HepG2 (cell line): ENCODE measurements around the gene YAP1. TPM values are rescaled to one million over a fixed set of nuclear protein-coding genes. Genes with fewer than 3 reads are reported as not detected.
A peak's percentile ranks its signal among the peaks of the same experiment; 100 is the strongest.

ENCODE experiments used
- ATAC-seq: fragments of 200-7000 bp; cut with Tn5 transposase; 3 replicates; pipeline ENCODE4 v1.9.1; 2020; ENCODE audit warnings: mild to moderate bottlenecking, moderate library complexity
- BruUV-seq: library from RNA; stranded (reverse); fragments of 400-500 nt; replicated peaks from 2 replicates; lab custom pipeline; 2021; lab: Mats Ljungman, UMichigan
- CTCF ChIA-PET: fragments of 300-600 bp; formaldehyde crosslinking; extraction: SDS; loops from one replicate; lab custom pipeline; 2021; ENCODE audit warnings: low total read pairs, inconsistent platforms, low intra/inter-chr PET ratio; lab: Yijun Ruan, JAX
- POLR2A ChIA-PET: fragments of 350-600 bp; sonication (Branson Sonifier 250); formaldehyde crosslinking; loops from one replicate; lab custom pipeline; 2020; ENCODE audit warnings: antibody characterized with exemption, inconsistent platforms; lab: Yijun Ruan, JAX
- DNase-seq: peaks from one replicate; pipeline ENCODE4 v3.0.0-alpha.2; 2015; ENCODE audit warnings: low spot score
- FAIRE-seq: peaks from 3 replicates; lab custom pipeline; 2011; peaks lifted over from hg19 to GRCh38; lab: Jason Lieb, UNC
- H2AFZ ChIP-seq: one replicate; pipeline ENCODE4 v1.6.1; 2011; ENCODE audit warnings: low read length, inconsistent platforms
- H3K27ac ChIP-seq: fragments of 300-600 bp; 3 replicates; pipeline ENCODE4 v1.8.0; 2011; ENCODE audit warnings: mixed run types, mild to moderate bottlenecking, mixed read lengths, low read length, inconsistent platforms; ENCODE audit not compliant: insufficient read depth; ENCODE audit errors: extremely low read length
- H3K27me3 ChIP-seq, 2 experiments: fragments of 200-600 bp in 1 of 2; 2 replicates in 1 of 2; 3 replicates in 1 of 2; pipeline versions ENCODE4 v1.6.0 to v1.8.0; 2011; ENCODE audit warnings: low read length in 2 of 2, mild to moderate bottlenecking in 2 of 2, moderate library complexity in 2 of 2, inconsistent platforms in 1 of 2; ENCODE audit not compliant: insufficient read depth in 2 of 2, control insufficient read depth in 1 of 2
- H3K36me3 ChIP-seq, 2 experiments: fragments of 200-600 bp in 1 of 2; replicated peaks in 1 of 2; 2 replicates in 1 of 2; 3 replicates in 1 of 2; pipeline versions ENCODE4 v1.5.1 to v1.8.0; 2011; ENCODE audit warnings: low read length in 2 of 2, inconsistent platforms in 1 of 2; ENCODE audit not compliant: insufficient read depth in 2 of 2, control insufficient read depth in 1 of 2
- H3K4me1 ChIP-seq: 2 replicates; pipeline ENCODE4 v1.5.1; 2012; ENCODE audit warnings: low read length, inconsistent platforms; ENCODE audit not compliant: insufficient read depth
- H3K4me2 ChIP-seq: 2 replicates; pipeline ENCODE4 v1.6.0; 2011; ENCODE audit warnings: low read depth, low read length, inconsistent platforms
- H3K4me3 ChIP-seq, 3 experiments: fragments of 200-600 bp in 1 of 3; sonication (generic), shearing (Covaris generic) in 1 of 3; replicated peaks in 1 of 3; 2 replicates each; pipeline ENCODE4 v1.5.1; 2011 to 2016; ENCODE audit warnings: low read length in 3 of 3, inconsistent platforms in 2 of 3, low read depth in 2 of 3, mild to moderate bottlenecking in 2 of 3, control low read depth in 1 of 3, mixed read lengths in 1 of 3; ENCODE audit not compliant: insufficient read depth in 1 of 3
- H3K79me2 ChIP-seq: one replicate; pipeline ENCODE4 v1.6.1; 2011; ENCODE audit warnings: low read length, inconsistent platforms; ENCODE audit not compliant: insufficient read depth
- H3K9ac ChIP-seq: 2 replicates; pipeline ENCODE4 v1.6.0; 2011; ENCODE audit warnings: mild to moderate bottlenecking, low read depth, low read length, inconsistent platforms; ENCODE audit not compliant: insufficient read depth
- H3K9me3 ChIP-seq: 2 replicates; pipeline ENCODE4 v1.5.1; 2012; ENCODE audit warnings: mild to moderate bottlenecking, low read length
- H4K20me1 ChIP-seq: 2 replicates; pipeline ENCODE4 v1.6.0; 2011; ENCODE audit warnings: inconsistent platforms, mild to moderate bottlenecking, low read length, moderate library complexity; ENCODE audit not compliant: insufficient read depth
- DNMT3B ChIP-seq: conservative IDR thresholded peaks from 2 replicates; pipeline ENCODE4 v1.6.1; 2016; ENCODE audit warnings: missing biosample characterization, control low read depth
- EED ChIP-seq: sonication (generic); formaldehyde crosslinking; IDR thresholded peaks from 2 replicates; pipeline ENCODE4 v1.5.0; 2020; ENCODE audit warnings: mild to moderate bottlenecking, missing genetic modification reagents
- NFKBIZ ChIP-seq: IDR thresholded peaks from 2 replicates; pipeline ENCODE4 v1.6.1; 2018; ENCODE audit warnings: missing genetic modification reagents, missing compliant biosample characterization
- NR2C2 ChIP-seq: sonication (generic); formaldehyde crosslinking; IDR thresholded peaks from 2 replicates; pipeline ENCODE4 v1.4.0; 2020; ENCODE audit warnings: missing genetic modification reagents, mild to moderate bottlenecking, moderate library complexity, borderline replicate concordance
- POLR2G ChIP-seq: fragments of 200-400 bp; formaldehyde crosslinking; IDR thresholded peaks from 2 replicates; pipeline ENCODE4 v1.6.1; 2018; ENCODE audit warnings: mild to moderate bottlenecking, low read depth, low read length, moderate library complexity
- RFX5 ChIP-seq: IDR thresholded peaks from 2 replicates; pipeline ENCODE4 v1.6.1; 2011; ENCODE audit warnings: low read depth, low read length, improper control_type of control experiment
- RNF2 ChIP-seq: fragments of 450-650 bp; conservative IDR thresholded peaks from 2 replicates; pipeline ENCODE4 v1.6.1; 2016; ENCODE audit warnings: low read depth
- RXRA ChIP-seq: sonication (generic); formaldehyde crosslinking; IDR thresholded peaks from 2 replicates; pipeline ENCODE4 v1.5.1; 2020; ENCODE audit warnings: missing genetic modification reagents
- SMAD9 ChIP-seq: sonication (generic); formaldehyde crosslinking; IDR thresholded peaks from 2 replicates; pipeline ENCODE4 v1.5.1; 2020; ENCODE audit warnings: mild to moderate bottlenecking, missing genetic modification reagents
- ZNF777 ChIP-seq: sonication (generic); formaldehyde crosslinking; IDR thresholded peaks from 2 replicates; pipeline ENCODE4 v1.4.0; 2020; ENCODE audit warnings: missing genetic modification reagents
- ZSCAN25 ChIP-seq: sonication (generic); formaldehyde crosslinking; IDR thresholded peaks from 2 replicates; pipeline ENCODE4 v1.8.0; 2022; ENCODE audit warnings: mild to moderate bottlenecking, missing genetic modification reagents
- WGBS: methylation state at CpG from one replicate; pipeline ENCODE4 v1.1.6; 2017; ENCODE audit warnings: low lambda C conversion rate; 5-methylcytosine and 5-hydroxymethylcytosine counted together
- in situ Hi-C: cut with HindIII; loops from 2 replicates; pipeline ENCODE4 v1.10.0; 2017; ENCODE audit warnings: low pct_unique_long_range_greater_than_20kb; ENCODE audit not compliant: extremely low pct_ligation_motif_present
- intact Hi-C: fragments of 100-400 bp; cut with micrococcal nuclease; formaldehyde crosslinking; loops from one replicate; pipeline ENCODE4 v1.10.0; 2022; ENCODE audit not compliant: unreplicated experiment
- polyA plus RNA-seq, 8 experiments: library from polyadenylated mRNA; depleted of rRNA in 3 of 8; stranded (reverse) in 7 of 8; unstranded in 1 of 8; fragments of >200 nt; fragmentation: Illumina TruSeq in 4 of 8; extraction: Trizol in 4 of 8; gene quantifications; 2 replicates each; pipeline versions ENCODE4 v1.2.1 to v1.2.3, GENCODE V29; 2011 to 2016; ENCODE audit warnings: low read depth in 4 of 8, missing spikeins in 1 of 8, mixed read lengths in 1 of 8; ENCODE audit not compliant: insufficient read depth in 1 of 8
- total RNA-seq, 5 experiments: library from RNA; depleted of rRNA; stranded (reverse); fragments of >200 nt; fragmentation: Illumina TruSeq; extraction: Trizol; gene quantifications; 2 replicates each; pipeline ENCODE4 v1.2.3, GENCODE V29; 2016; ENCODE audit warnings: low read depth in 1 of 5
- TF ChIP-seq, protein P1 (sequence below), 2 experiments: fragments of 450-650 bp in 1 of 2; sonication (generic) in 1 of 2; formaldehyde crosslinking; IDR thresholded peaks; 2 replicates each; pipeline versions ENCODE4 v1.5.0 to v1.8.0; 2020 to 2022; ENCODE audit warnings: mild to moderate bottlenecking in 1 of 2, missing genetic modification reagents in 1 of 2
- TF ChIP-seq, protein P2 (sequence below): sonication (generic); formaldehyde crosslinking; conservative IDR thresholded peaks from 2 replicates; pipeline ENCODE4 v1.8.1; 2023; ENCODE audit warnings: missing genetic modification reagents
- TF ChIP-seq, protein P3 (sequence below): sonication (generic); IDR thresholded peaks from 2 replicates; pipeline ENCODE4 v1.6.1; 2016; ENCODE audit warnings: low read depth, borderline replicate concordance
- TF ChIP-seq, protein P4 (sequence below): sonication (generic); formaldehyde crosslinking; IDR thresholded peaks from 2 replicates; pipeline ENCODE4 v1.4.0; 2020; ENCODE audit warnings: missing genetic modification reagents, mild to moderate bottlenecking, borderline replicate concordance

The YAP1 gene
- total and polyA plus RNA-seq, 2 of the 13 experiments (the other 11 are each of a cell fraction or from before 2014, with no cell fraction given): 59.5 to 91.0 TPM

DNA sequence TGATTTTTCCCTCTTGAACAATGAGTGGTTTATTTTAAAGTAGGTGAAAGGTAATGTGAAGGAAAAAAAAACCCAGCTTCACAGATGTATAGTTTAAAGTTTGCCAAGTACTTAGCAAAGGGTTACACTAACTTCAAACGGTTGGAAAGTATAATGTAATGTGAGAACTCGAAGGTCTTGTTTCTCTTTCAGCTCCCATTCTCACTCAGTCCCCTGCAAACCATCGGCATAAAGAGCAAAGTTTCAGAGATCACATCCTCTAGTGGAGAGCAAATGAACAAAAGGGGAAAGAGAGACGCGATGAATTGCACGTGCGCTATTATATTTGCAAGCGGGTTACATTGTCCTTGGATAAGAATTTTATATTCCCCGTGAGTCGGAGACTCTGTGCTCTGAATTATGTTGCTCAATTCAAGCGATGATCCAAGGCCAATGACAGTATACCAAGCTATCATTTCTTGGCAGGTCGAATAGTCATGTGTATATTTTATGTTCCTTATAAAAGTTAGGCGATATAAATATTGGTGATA is 169.5 kb downstream of the YAP1 start (continued):
- no peak for TF ChIP-seq NFKBIZ
- TF ChIP-seq ZNF777: no peak
- TF ChIP-seq NR2C2 (CRISPR knock-in tag): no peak; the same call in 1 of the 2 replicates
- TF ChIP-seq DNMT3B (CRISPR knock-in tag): 0 out of 2 replicates have a peak, but pooled peaks have one; percentile 21
- TF ChIP-seq, all 625 proteins: peak for 150

DNA sequence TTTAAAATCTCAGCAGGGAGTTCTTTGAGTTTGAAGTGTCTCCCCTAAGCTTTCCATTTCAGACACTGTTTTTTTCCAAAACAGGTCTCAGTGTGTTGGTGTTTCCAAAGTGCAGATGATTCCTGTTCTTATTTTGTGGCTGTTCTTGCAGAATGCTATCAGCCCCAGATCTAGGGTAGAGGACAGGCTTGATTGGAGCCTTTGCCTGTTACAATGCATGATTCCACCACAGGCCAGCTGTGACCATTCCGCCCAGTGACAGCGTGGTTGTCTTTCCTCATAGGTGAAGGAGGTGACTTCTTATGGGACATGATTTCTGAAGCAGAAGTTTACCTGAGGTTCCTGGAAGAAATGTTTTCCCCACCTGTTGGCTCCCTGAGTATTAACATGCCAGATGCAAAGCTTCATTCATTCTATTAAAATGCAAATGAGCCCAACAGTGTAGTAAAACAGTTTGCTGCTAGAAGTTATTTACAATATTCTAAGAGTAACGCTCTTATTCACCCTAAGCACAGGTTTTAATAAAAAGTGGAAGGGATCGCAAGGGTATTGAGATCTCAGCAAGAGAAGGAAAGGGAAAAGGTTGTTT is 170.1 kb downstream of the YAP1 start:
- peak overlapping the region; percentile 91 for H3K27ac ChIP-seq
- in situ Hi-C loops: no loop called here
- no peak overlapping the region for H2AFZ ChIP-seq
- no peaks in the 10 kb centered on the region for H4K20me1 ChIP-seq
- intact Hi-C loops: loop anchor here (1.0 kb wide), 1 partner anchor 8 kb away; no protein-coding TSS in a partner anchor
- no peaks in the 10 kb centered on the region for H3K9me3 ChIP-seq
- ChIA-PET CTCF (interaction anchor here (1.4 kb wide), 1 partner anchor 14 kb away, joined by 3 read pairs; no protein-coding TSS in a partner anchor), POLR2A (interaction anchor here (1.1 to 2.1 kb wide), 3 partner anchors 9 to 93 kb away, joined by 3 to 26 read pairs (median 5); no protein-coding TSS in a partner anchor)
- H3K79me2 ChIP-seq: no peaks in the 10 kb centered on the region
- ATAC-seq: peak; percentile 82
- H3K4me1 ChIP-seq: peaks cover 90% of the 10 kb centered on the region
- no TSS peak for BruUV-seq
- peak overlapping the region in 2 of 3 experiments; percentile 4 to 42; a peak in 3 of 6 replicates for H3K4me3 ChIP-seq
- DNase-seq: peak; percentile 49
- H3K9ac ChIP-seq: peak overlapping the region; percentile 61
- WGBS: 33% methylated on average over 4 of the region's 4 CpGs
- FAIRE-seq: no peak
- no peaks in the 10 kb centered on the region for H3K27me3 ChIP-seq
- H3K36me3 ChIP-seq: no peaks in the 10 kb centered on the region
- H3K4me2 ChIP-seq: peak overlapping the region; percentile 77
- TF ChIP-seq, protein P1, sequence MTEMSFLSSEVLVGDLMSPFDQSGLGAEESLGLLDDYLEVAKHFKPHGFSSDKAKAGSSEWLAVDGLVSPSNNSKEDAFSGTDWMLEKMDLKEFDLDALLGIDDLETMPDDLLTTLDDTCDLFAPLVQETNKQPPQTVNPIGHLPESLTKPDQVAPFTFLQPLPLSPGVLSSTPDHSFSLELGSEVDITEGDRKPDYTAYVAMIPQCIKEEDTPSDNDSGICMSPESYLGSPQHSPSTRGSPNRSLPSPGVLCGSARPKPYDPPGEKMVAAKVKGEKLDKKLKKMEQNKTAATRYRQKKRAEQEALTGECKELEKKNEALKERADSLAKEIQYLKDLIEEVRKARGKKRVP (CRISPR knock-in tag; IDR thresholded peaks at IDR 0.05): 0 out of 4 replicates have a peak, but pooled peaks of 1 of the 2 experiments have one; percentile 4
- no peak for TF ChIP-seq ZSCAN25 (CRISPR knock-in tag)
- TF ChIP-seq POLR2G: 0 out of 2 replicates have a peak, but pooled peaks have one; percentile 55
- TF ChIP-seq, protein P2, sequence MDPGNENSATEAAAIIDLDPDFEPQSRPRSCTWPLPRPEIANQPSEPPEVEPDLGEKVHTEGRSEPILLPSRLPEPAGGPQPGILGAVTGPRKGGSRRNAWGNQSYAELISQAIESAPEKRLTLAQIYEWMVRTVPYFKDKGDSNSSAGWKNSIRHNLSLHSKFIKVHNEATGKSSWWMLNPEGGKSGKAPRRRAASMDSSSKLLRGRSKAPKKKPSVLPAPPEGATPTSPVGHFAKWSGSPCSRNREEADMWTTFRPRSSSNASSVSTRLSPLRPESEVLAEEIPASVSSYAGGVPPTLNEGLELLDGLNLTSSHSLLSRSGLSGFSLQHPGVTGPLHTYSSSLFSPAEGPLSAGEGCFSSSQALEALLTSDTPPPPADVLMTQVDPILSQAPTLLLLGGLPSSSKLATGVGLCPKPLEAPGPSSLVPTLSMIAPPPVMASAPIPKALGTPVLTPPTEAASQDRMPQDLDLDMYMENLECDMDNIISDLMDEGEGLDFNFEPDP: no peak
- TF ChIP-seq RXRA (CRISPR knock-in tag): no peak
- peak; percentile 80; the same call in 1 of the 2 replicates for TF ChIP-seq RFX5
- TF ChIP-seq SMAD9 (CRISPR knock-in tag): 0 out of 2 replicates have a peak, but pooled peaks have one; percentile 32
- TF ChIP-seq RNF2: no peak
- TF ChIP-seq, protein P3, sequence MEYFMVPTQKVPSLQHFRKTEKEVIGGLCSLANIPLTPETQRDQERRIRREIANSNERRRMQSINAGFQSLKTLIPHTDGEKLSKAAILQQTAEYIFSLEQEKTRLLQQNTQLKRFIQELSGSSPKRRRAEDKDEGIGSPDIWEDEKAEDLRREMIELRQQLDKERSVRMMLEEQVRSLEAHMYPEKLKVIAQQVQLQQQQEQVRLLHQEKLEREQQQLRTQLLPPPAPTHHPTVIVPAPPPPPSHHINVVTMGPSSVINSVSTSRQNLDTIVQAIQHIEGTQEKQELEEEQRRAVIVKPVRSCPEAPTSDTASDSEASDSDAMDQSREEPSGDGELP: peak; percentile 75
- TF ChIP-seq, protein P4, sequence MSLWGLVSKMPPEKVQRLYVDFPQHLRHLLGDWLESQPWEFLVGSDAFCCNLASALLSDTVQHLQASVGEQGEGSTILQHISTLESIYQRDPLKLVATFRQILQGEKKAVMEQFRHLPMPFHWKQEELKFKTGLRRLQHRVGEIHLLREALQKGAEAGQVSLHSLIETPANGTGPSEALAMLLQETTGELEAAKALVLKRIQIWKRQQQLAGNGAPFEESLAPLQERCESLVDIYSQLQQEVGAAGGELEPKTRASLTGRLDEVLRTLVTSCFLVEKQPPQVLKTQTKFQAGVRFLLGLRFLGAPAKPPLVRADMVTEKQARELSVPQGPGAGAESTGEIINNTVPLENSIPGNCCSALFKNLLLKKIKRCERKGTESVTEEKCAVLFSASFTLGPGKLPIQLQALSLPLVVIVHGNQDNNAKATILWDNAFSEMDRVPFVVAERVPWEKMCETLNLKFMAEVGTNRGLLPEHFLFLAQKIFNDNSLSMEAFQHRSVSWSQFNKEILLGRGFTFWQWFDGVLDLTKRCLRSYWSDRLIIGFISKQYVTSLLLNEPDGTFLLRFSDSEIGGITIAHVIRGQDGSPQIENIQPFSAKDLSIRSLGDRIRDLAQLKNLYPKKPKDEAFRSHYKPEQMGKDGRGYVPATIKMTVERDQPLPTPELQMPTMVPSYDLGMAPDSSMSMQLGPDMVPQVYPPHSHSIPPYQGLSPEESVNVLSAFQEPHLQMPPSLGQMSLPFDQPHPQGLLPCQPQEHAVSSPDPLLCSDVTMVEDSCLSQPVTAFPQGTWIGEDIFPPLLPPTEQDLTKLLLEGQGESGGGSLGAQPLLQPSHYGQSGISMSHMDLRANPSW (CRISPR knock-in tag): 0 out of 2 replicates have a peak, but pooled peaks have one; percentile 1
- TF ChIP-seq EED (CRISPR knock-in tag): no peak
